ENCODE measurements around the gene RAB3GAP2. TPM values are rescaled to one million over a fixed set of nuclear protein-coding genes. Genes with fewer than 3 reads are reported as not detected.
"Not testable (repeated sequence)": the region's sequence is repeated elsewhere in the genome, so short reads cannot be mapped to it uniquely, and the experiment has no call there.

Gene RAB3GAP2
- total RNA-seq, result 35.5 TPM

GRCh38 chr1:220272047-220272840 is at the start of gene RAB3GAP2:
Gene RAB3GAP2 (minus strand): TSS chr1:220272453. CDS start chr1:220272337, 116 bp downstream.
- DNase-seq, result peak; percentile 92

DNA sequence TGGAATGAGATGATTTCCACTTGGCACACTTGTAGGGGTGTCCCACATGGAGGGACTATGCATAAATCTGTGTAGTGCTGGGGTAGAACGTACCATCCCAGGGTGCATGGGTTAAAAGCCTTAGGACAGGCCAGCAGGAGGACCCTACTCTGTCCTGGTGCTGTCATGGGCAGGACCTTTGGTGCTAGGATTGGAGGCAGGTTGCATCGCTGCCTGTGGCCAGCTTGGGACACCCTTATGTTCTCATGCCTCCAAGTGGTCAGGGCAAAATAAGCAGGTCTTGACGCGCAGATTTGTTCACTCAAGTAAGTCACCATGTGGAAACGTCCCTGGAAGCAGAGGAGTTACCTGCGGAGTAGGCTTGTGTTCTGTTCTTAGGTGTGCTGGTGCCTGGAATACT is 49.5 kb upstream of the RAB3GAP2 start:
- DNase-seq, result no peak

- no peak for DNase-seq
Observed at GRCh38 chr1:220320709-220321108, 48.5 kb upstream of the RAB3GAP2 start.

GRCh38 chr1:220318673-220319072 is 46.4 kb upstream of the RAB3GAP2 start:
- DNase-seq, result no peak

DNA sequence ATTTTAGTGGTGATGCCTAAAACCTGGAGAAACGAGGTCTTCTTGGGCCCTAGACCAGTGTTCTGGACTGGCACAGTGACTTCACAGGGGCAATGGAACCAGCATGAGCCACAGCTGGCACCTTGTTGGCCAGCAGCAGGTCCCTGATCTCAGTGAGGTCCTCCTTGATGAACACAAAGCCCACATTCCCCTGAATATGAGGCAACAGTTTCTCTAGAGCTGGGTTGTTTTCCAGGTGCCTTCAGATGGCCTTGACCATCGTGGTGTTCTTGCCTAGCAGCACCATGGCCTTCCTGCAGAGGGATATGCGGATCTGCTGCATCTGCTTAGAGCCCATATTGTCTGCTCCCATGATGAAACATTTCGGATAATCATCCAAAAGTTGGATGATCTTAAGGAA is 44.9 kb upstream of the RAB3GAP2 start:
- no peak for DNase-seq

DNA sequence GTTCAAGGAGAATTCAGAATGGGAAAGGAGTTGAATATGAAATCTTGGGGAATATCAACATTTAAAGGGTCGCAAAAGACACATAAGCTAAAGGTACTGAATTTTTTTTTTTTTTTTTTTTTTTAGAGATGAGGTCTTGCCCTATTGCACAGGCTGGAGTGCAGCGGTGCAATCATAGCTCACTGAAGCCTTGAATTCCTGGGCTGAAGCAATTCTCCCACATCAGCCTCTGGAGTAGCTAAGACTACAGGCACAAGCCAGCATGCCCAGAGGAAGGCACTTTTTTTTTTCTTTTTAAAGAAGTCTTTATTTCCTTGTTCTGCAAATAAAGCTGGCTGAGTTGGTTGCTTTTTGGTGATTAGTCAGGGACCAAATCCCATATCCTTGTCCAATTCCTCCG is 44.1 kb upstream of the RAB3GAP2 start:
- DNase-seq, result no peak

- DNase-seq, result no peak
Observed at GRCh38 chr1:220315070-220315839, 43.0 kb upstream of the RAB3GAP2 start.

DNA sequence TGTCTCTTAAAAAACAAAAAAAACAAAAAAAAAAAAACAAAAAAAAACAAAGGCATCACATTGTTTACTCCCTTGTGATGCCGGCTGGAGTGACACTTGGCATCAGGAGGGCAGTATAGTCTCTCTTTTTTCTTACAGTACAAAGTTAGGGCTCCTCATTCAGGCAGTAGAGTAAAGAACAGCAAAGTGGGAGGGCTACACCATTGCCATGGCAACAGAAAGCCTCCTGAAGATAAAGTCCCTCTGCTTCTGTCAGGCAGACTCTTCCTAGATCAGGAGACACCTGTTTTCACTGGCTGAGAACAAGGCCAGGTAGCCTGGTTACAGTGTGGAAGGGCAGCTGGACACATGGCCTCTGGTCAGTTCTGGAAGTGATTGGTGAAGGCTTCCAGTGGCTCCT is 41.3 kb upstream of the RAB3GAP2 start:
- DNase-seq, result no peak

- not testable (repeated sequence) for DNase-seq
Observed at GRCh38 chr1:220310147-220310546, 37.9 kb upstream of the RAB3GAP2 start.

GRCh38 chr1:220307607-220308006 is 35.4 kb upstream of the RAB3GAP2 start:
- no peak for DNase-seq

- no peak for DNase-seq
Observed at GRCh38 chr1:220306339-220306738, 34.1 kb upstream of the RAB3GAP2 start.

- DNase-seq, result no peak
Observed at GRCh38 chr1:220303871-220304270, 31.6 kb upstream of the RAB3GAP2 start.

- DNase-seq, result no peak
Observed at GRCh38 chr1:220301630-220302029, 29.4 kb upstream of the RAB3GAP2 start.

GRCh38 chr1:220300442-220301121 is 28.3 kb upstream of the RAB3GAP2 start:
- peak; percentile 96 for DNase-seq

GRCh38 chr1:220299337-220299736 is 27.1 kb upstream of the RAB3GAP2 start:
- no peak for DNase-seq

DNA sequence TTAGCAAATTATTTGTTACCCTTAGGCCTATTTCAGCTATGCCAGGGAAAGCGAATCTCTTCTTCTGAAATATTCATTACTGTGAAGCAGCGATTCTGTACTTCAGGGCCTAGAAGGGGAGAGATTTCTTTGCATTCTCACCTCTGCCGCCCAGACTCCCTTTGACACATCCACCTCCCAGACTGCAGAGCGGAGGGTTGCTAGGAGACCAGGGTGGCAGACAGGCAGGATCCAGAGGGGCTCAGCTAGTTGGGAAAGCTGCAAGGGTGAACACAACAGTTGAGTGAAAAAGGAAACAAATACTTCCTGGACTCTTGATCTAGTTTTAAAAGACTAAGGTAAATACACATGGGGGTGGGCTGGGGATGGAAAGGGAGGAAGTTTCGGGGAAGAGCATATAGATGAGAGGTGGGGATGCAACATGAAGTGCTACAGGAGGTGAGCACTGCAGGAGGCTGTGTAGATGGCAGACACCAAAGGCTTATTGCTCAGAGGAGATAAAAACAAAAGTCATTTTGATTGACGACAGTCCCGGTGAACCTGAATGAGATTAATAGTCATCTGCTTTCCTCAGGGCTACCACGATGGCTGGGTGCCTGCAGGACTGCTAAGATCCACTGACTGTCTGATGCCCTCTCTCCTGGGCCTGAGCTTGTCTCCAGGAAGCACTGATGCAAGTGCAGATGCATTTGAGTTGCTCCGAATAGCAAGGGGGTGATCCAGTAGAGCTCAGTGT is 26.4 kb upstream of the RAB3GAP2 start:
- no peak for DNase-seq

- no peak for DNase-seq
Observed at GRCh38 chr1:220296981-220297380, 24.7 kb upstream of the RAB3GAP2 start.

DNA sequence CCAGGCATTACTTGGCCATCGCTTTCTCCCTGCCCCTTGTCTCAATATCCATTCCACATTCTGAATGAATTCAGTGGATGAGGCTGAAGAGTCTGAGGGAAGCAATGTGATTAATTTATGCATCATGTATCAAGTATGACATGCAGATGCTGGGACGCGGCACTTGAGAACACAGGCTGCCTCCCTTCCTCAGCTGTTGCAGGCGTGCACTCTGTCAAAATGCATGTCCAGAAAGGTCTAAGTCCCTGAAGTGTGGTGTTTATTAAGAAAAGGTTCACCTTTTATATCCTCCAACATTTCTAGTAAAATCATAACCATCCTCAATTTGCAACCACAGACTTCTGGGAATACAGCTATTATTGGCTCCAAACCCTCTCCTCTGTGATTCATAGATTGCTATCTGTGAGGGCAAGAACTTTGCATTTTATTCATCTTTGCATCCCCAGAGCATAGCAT is 22.6 kb upstream of the RAB3GAP2 start:
- DNase-seq, result no peak

GRCh38 chr1:220291580-220291979 is 19.3 kb upstream of the RAB3GAP2 start:
- no peak for DNase-seq

GRCh38 chr1:220290140-220290761 is 18.0 kb upstream of the RAB3GAP2 start:
- no peak for DNase-seq

GRCh38 chr1:220287129-220287528 is 14.9 kb upstream of the RAB3GAP2 start:
- DNase-seq, result no peak

DNA sequence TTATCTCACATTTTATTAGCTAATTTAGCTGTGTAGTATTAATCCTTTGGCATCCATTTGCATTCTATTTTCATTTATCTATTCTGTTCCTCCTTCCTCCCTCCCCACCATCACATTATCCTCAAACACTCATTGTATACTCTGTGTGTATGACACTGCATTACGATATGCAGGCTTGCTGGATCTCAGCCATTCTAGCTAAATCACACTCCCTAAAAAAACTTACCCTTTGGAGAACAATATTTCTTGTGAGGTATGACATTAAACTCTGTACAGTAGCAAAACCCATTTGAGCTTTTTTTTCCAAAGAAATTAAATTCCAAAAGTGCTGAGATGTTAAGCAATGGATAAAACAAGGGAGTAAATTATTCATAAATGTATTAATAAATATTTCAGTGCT is 11.4 kb upstream of the RAB3GAP2 start:
- DNase-seq, result no peak
